ENCODE data around the gene CXCR6. TPM values are rescaled to one million over a fixed set of nuclear protein-coding genes. Genes with fewer than 3 reads are reported as not detected.

The CXCR6 gene
- total RNA-seq, 1 donor, result under 0.01 TPM

GRCh38 chr3:45921158-45922038, 21.9 kb upstream of the CXCR6 start:
- no peak for DNase-seq (ENCODE audit: low read depth in 2 of 3, low spot score in 2 of 3)

GRCh38 chr3:45922039-45922326, 21.3 kb upstream of the CXCR6 start:
- no peak for DNase-seq (ENCODE audit: low read depth in 2 of 3, low spot score in 2 of 3)

- DNase-seq (ENCODE audit: low read depth in 2 of 3, low spot score in 2 of 3), result no peak
These were observed 20.2 kb upstream of the CXCR6 start for GRCh38 chr3:45922950-45923590.

- no peak for DNase-seq (ENCODE audit: low read depth in 2 of 3, low spot score in 2 of 3)
These were observed 19.5 kb upstream of the CXCR6 start for GRCh38 chr3:45923755-45924154.

DNA sequence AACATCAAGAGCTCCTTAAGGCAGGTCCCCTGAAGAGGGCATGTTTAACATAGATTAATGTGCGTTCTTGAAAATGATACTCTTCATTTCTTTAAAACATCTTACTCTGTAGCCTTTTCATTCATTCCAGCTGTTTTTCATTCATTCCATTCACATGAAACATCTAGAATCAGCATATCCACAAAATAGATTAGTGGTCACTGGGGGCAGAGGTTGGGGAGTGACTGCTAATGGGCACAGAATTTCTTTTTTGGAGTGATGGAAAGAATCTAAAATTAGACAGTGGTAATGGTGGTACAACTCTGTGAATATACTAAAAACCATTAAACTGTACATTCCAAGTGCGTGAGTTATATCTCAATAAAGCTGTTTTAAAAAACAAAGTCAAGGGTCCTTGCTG, 15.4 kb upstream of the CXCR6 start:
- DNase-seq (ENCODE audit: low read depth in 2 of 3, low spot score in 2 of 3), result no peak

GRCh38 chr3:45929042-45929679, 14.1 kb upstream of the CXCR6 start:
- peak; percentile 37 to 66 (median 46) for DNase-seq (ENCODE audit: low read depth in 2 of 3, low spot score in 2 of 3)

- no peak for DNase-seq (ENCODE audit: low read depth in 2 of 3, low spot score in 2 of 3)
These were observed 11.8 kb upstream of the CXCR6 start for GRCh38 chr3:45931496-45931895.

GRCh38 chr3:45932112-45932511, 11.2 kb upstream of the CXCR6 start:
- DNase-seq (ENCODE audit: low read depth in 2 of 3, low spot score in 2 of 3), result no peak

DNA sequence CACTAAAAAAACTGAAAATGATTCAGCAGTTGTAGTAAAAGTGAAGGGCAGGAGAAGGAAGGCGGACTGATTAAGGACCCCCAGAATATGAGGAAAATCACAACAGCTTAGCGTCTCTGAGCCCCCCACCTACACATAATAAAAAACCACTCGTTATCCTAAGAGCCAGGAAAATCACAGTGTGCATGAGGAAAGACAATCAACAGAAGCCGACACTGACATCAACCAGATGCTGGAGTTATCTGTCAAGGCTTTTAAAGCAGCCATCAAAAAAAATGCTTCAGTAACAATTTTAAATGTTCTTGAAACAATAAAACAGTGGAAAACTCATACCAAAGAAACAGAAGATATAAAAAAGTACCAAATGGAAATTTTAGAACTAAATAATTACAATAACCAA, 9.7 kb upstream of the CXCR6 start:
- no peak for DNase-seq (ENCODE audit: low read depth in 2 of 3, low spot score in 2 of 3)

DNA sequence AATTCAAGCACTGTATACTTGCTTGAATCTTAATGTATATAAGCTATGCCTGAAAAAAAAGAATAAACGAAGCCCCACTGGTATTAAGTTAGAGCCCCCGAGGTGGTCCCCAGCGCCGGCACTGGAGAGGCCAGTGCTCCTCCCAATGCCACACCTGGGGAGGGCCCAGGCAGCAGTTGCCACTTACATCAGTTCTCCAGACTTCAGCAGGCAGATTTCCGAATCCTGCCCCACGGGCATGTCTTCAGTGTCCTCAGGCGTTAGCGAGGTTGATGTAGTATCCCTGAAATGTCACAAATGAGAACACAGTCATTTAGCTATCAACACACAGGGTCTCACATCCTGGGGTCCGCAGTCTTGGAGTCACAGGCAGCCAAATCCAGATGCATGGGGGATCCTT, 7.0 kb upstream of the CXCR6 start:
- no peak for DNase-seq (ENCODE audit: low read depth in 2 of 3, low spot score in 2 of 3)

- DNase-seq (ENCODE audit: low read depth in 2 of 3, low spot score in 2 of 3), result no peak
These were observed 5.8 kb upstream of the CXCR6 start for GRCh38 chr3:45937206-45938042.

GRCh38 chr3:45938043-45938435, 5.2 kb upstream of the CXCR6 start:
- no peak for DNase-seq (ENCODE audit: low read depth in 2 of 3, low spot score in 2 of 3)

GRCh38 chr3:45938864-45939263, 4.4 kb upstream of the CXCR6 start:
- DNase-seq (ENCODE audit: low read depth in 2 of 3, low spot score in 2 of 3), result peak; percentile 77 to 88 (median 80)

DNA sequence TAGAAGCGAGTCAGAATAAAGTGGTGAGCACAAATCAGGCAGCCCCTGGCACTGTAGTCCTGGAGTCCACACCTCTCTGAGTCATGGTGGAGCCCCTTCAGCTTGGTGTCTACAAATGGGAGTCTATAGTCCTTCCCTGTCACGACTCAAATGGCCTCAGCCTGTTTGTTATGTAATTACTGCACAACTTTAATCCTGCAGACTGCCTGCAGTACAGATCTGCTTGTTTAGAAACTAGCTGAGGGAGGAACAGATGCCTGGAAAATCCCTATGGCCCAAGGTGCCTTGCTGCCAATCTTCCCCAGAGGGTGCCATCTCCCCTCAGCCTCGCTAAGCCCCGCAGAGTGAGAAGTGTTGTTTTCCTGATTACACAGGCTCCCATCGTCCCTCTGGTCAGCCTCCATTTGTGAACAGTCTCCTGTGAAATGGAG, 3.9 kb upstream of the CXCR6 start:
- no peak for DNase-seq (ENCODE audit: low read depth in 2 of 3, low spot score in 2 of 3)

DNA sequence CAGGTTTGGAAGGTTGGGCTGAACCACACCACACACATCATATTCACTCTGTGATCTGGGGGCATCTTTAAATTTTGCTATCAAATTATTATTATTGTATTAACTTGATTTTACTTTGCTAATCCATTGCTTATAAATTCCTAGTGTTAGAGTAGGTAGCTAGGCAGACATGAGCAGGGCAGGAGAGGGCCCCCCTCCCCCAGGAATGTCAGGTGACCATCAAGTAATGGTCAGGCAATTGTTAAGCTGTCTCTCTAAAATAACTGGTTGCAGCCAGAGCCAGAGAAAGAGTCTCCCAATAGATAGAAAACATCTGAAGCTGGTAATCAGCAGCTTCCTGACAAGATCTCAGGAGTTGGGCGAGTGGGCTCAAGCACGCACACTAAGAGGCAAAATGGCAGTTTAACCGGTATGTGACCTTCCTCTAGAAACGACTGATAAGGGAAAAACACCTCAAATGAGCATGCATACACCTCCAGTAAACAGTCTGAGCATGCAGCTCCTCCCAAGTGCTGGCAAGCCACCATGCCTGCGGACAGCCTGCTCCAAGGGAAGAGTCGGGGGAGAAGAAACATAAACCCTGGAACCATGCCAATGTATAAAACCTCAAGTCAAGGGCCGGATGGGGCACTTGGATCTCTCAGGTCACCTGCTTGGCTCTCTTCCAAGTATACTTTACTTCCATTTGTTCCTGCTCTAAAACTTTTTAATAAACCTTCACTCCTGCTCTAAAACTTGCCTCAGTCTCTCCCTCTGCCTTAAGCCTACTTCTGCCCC, 3.1 kb upstream of the CXCR6 start:
- DNase-seq (ENCODE audit: low read depth in 2 of 3, low spot score in 2 of 3), result no peak

GRCh38 chr3:45940781-45941365, 2.4 kb upstream of the CXCR6 start:
- no peak for DNase-seq (ENCODE audit: low read depth in 2 of 3, low spot score in 2 of 3)

DNA sequence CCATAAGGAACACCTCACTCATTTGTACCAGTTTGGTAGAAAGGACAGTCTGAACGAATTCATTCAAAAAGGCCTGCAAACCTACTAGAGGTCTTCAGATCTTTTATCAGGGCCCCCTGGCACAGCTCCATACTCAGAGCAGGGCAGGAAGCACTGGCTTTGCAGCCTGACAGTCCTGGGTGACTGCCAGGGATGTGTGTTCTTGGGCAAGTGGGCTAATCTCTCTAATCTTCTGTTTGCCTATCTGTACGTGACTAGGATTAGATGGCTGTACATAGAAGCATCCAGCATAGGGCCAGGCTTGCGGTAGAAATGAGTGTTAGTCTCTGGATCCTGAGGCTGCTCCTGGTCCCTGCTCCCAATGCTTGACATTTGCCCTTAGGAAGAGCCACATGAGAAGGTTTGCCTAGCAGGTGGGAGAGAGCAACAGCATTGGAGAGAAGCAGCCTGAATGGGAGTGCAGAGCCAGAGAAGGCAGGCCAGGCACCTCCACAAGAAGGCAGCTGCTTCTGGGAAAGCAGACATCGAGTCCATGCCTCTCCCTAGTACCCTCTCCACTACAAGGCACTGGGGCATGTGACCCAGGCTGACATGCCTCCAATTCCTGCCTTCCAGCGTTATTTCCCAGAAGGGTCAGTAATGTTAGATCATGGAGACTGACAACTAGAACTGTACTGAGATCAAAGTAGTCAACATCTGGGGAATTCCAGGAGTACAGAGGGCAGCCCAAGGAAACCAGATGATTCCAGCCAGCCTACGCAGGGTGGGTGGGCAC, 1.0 kb upstream of the CXCR6 start:
- DNase-seq (ENCODE audit: low read depth in 2 of 3, low spot score in 2 of 3), result peak in 2 of 3 donors; percentile 32 to 80

DNA sequence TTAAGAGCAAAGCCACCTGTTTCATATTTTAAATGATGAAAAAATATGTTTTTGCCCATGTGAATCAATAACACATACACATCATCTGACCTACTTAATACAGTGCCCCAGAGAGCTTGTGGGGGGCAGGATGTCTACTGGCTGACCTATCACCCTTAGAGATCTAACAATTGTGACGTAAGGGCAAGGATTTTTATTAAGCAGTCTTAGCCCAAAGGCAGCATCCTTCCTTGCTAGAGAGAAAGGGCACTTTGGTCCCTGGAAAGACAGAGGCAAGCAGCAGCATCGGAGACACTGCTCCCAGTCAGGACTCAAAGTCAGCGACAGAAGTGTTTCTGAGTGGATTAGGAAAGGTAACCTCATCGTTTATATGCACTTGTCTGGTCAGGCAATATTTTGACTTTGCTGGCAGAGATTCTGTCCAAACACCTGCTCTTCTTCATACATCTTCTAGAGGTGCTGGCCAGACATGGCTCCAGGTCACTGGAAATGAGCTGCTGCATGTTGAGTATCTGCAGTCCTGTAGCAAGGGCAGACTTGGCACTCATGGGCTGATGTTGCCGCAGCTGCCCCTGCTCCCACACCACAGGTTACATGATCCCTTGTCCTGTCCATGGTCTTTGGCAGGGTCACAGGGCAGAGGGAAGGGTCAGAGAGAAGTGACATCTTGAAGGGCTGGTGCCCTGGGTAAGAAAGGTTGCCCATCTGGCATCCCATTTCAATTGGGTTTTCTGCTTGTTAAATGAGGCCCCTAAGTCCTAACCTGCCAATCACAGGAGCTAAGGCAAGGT, 1.8 kb downstream of the CXCR6 start:
- no peak for DNase-seq (ENCODE audit: low read depth in 2 of 3, low spot score in 2 of 3)
